H1 (cell line): ENCODE measurements around the gene CD300E. TPM values are rescaled to one million over a fixed set of nuclear protein-coding genes. Genes with fewer than 3 reads are reported as not detected.

Experiments used
- CBX8 ChIP-seq: fragments of 300-800, 300-1000 bp; sonication (generic); IDR thresholded peaks from 2 replicates; pipeline ENCODE4 v1.7.1; 2016; ENCODE audit warnings: low read depth, low read length, borderline replicate concordance
- CHD7 ChIP-seq: fragments of 300-600 bp; sonication (generic); IDR thresholded peaks from 2 replicates; pipeline ENCODE4 v1.7.1; 2012; ENCODE audit warnings: low read length, moderate library complexity, mild to moderate bottlenecking, inconsistent platforms; ENCODE audit not compliant: insufficient replicate concordance
- KDM5A ChIP-seq: fragments of 200-600 bp; IDR thresholded peaks from 2 replicates; pipeline ENCODE4 v1.7.1; 2012; ENCODE audit warnings: mild to moderate bottlenecking, low read length, inconsistent platforms, mixed read lengths
- POU5F1 ChIP-seq: IDR thresholded peaks from 2 replicates; pipeline ENCODE4 v1.6.1; 2011; ENCODE audit warnings: low read depth, mild to moderate bottlenecking, low read length, moderate library complexity
- RFX5 ChIP-seq: IDR thresholded peaks from 2 replicates; pipeline ENCODE4 v1.6.1; 2011; ENCODE audit warnings: low read depth, low read length, improper control_type of control experiment, borderline replicate concordance
- SIN3A ChIP-seq, 2 experiments: IDR thresholded peaks in 1 of 2; conservative IDR thresholded peaks in 1 of 2; 2 replicates each; pipeline ENCODE4 v1.6.1; 2011 to 2012; ENCODE audit warnings: low read length in 2 of 2, improper control_type of control experiment in 1 of 2, low read depth in 1 of 2, mild to moderate bottlenecking in 1 of 2
- SP4 ChIP-seq: IDR thresholded peaks from 2 replicates; pipeline ENCODE4 v1.6.1; 2012; ENCODE audit warnings: low read length, inconsistent platforms
- SUZ12 ChIP-seq: fragments of 200-600 bp; sonication (generic); IDR thresholded peaks from 2 replicates; pipeline ENCODE4 v1.6.1; 2012; ENCODE audit warnings: mild to moderate bottlenecking, inconsistent platforms, low read length, moderate library complexity, mixed read lengths
- ZNF274 ChIP-seq: IDR thresholded peaks from 2 replicates; pipeline ENCODE4 v1.7.0; 2012; ENCODE audit warnings: low read length, borderline replicate concordance; ENCODE audit errors: extremely low read depth
- polyA plus RNA-seq, 7 experiments: library from polyadenylated mRNA; depleted of rRNA in 3 of 7; stranded (reverse) in 5 of 7; unstranded in 2 of 7; fragments of >200 nt in 5 of 7; fragments of 200-250 nt in 2 of 7; gene quantifications; 1 replicate in 5 of 7; 2 replicates in 1 of 7; 4 replicates in 1 of 7; pipeline versions ENCODE4 v1.2.1 to v1.2.3, GENCODE V29; 2011 to 2013; ENCODE audit warnings: missing spikeins in 2 of 7, mixed read lengths in 2 of 7
- total RNA-seq: library from RNA; stranded (reverse); fragmentation: NEBNext Ultra II Directional; extraction: Animal tissue kit (Norgen Biotek cat#: 25700); gene quantifications from 2 replicates; pipeline ENCODE4 v1.2.1, GENCODE V29; 2021
- TF ChIP-seq, protein P1 (sequence below): IDR thresholded peaks from 2 replicates; pipeline ENCODE4 v1.6.1; 2011; ENCODE audit warnings: low read length, improper control_type of control experiment

CD300E gene
- total and polyA plus RNA-seq, 2 of the 8 experiments (the other 6 are each of a cell fraction or from before 2014, with no cell fraction given), result not detected

- TF ChIP-seq CHD7, result no peak
- TF ChIP-seq KDM5A, result no peak
- TF ChIP-seq RFX5, result no peak
- no peak for TF ChIP-seq SUZ12
- TF ChIP-seq POU5F1, result no peak
- TF ChIP-seq, protein P1, sequence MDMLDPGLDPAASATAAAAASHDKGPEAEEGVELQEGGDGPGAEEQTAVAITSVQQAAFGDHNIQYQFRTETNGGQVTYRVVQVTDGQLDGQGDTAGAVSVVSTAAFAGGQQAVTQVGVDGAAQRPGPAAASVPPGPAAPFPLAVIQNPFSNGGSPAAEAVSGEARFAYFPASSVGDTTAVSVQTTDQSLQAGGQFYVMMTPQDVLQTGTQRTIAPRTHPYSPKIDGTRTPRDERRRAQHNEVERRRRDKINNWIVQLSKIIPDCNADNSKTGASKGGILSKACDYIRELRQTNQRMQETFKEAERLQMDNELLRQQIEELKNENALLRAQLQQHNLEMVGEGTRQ, result no peak
- no peak for TF ChIP-seq CBX8
- TF ChIP-seq SIN3A (conservative IDR thresholded peaks at IDR 0.05 in 1 of 2, IDR thresholded peaks at IDR 0.05 in 1 of 2; ENCODE audit: low read depth in 1 of 2, low read length in 2 of 2), result no peak
- TF ChIP-seq ZNF274, result no peak
- TF ChIP-seq SP4, result no peak
Measured at GRCh38 chr17:74604200-74604599, 19.3 kb downstream of the CD300E start (continued).
